Activated CD4-positive, alpha-beta T cell treated with anti-CD3 and anti-CD28 coated beads, Interleukin-2, amount 50 U/mL, for 24 hours (primary cell): ENCODE results near the gene CD37.
A peak's percentile ranks its signal among the peaks of the same experiment; 100 is the strongest.
"Not testable (repeated sequence)": the region's sequence is repeated elsewhere in the genome, so short reads cannot be mapped to it uniquely, and the experiment has no call there.

Source experiments
- DNase-seq, 2 donors: peaks; one replicate each; pipeline ENCODE4 v3.0.0-alpha.2; 2020; ENCODE audit warnings: low read depth in 1 of 2, low spot score in 1 of 2

Gene CD37

GRCh38 chr19:49373174-49373573, 38.0 kb downstream of the CD37 start:
- not testable (repeated sequence) for DNase-seq

GRCh38 chr19:49374665-49375434, 39.6 kb downstream of the CD37 start:
- no peak for DNase-seq

- DNase-seq, result no peak
Observed at GRCh38 chr19:49378512-49378911, 43.3 kb downstream of the CD37 start.

GRCh38 chr19:49380391-49380790, 45.2 kb downstream of the CD37 start:
- DNase-seq, result no peak

- DNase-seq, result no peak
Observed at GRCh38 chr19:49382639-49383038, 47.4 kb downstream of the CD37 start.

- no peak for DNase-seq
Observed at GRCh38 chr19:49383599-49383998, 48.4 kb downstream of the CD37 start.

- peak; percentile 53 to 90 for DNase-seq
Observed at GRCh38 chr19:49387936-49388372, 52.7 kb downstream of the CD37 start, which contains the start of gene KASH5. Gene KASH5 (plus strand): TSS chr19:49388249. CDS start chr19:49390884, 2,635 bp downstream.

- DNase-seq, result no peak
Observed at GRCh38 chr19:49389406-49389805, 54.2 kb downstream of the CD37 start.
